Small intestine (tissue), 7 donors: ENCODE measurements around the gene STOX1. TPM values are rescaled to one million over a fixed set of nuclear protein-coding genes. Genes with fewer than 3 reads are reported as not detected.
"Not testable (repeated sequence)": the region's sequence is repeated elsewhere in the genome, so short reads cannot be mapped to it uniquely, and the experiment has no call there.

Experiments used
- DNase-seq, 2 donors: peaks; one replicate each; pipeline versions ENCODE4 v3.0.0 to v3.0.0-alpha.2; 2013
- FAIRE-seq: peaks from 2 replicates; lab custom pipeline; 2012; peaks lifted over from hg19 to GRCh38; lab: Jason Lieb, UNC
- H3K27ac ChIP-seq, 3 donors: one replicate each; pipeline ENCODE4 v1.5.1; 2013; ENCODE audit warnings: low read length in 2 of 3, mild to moderate bottlenecking in 2 of 3, control low read depth in 1 of 3, inconsistent platforms in 1 of 3, low read depth in 1 of 3, moderate library complexity in 1 of 3
- H3K27me3 ChIP-seq, 3 donors: one replicate each; pipeline ENCODE4 v1.6.1; 2013; ENCODE audit warnings: low read length in 3 of 3, inconsistent platforms in 1 of 3; ENCODE audit not compliant: control insufficient read depth in 3 of 3, insufficient read depth in 3 of 3
- H3K36me3 ChIP-seq, 3 donors: one replicate each; pipeline ENCODE4 v1.6.1; 2013; ENCODE audit warnings: low read length in 3 of 3, inconsistent platforms in 1 of 3, low read depth in 1 of 3, mild to moderate bottlenecking in 1 of 3, moderate library complexity in 1 of 3; ENCODE audit not compliant: control insufficient read depth in 3 of 3, insufficient read depth in 2 of 3
- H3K4me1 ChIP-seq, 3 donors: one replicate each; pipeline ENCODE4 v1.6.1; 2013; ENCODE audit warnings: low read length in 2 of 3, inconsistent platforms in 1 of 3, low read depth in 1 of 3, mild to moderate bottlenecking in 1 of 3, moderate library complexity in 1 of 3; ENCODE audit not compliant: control insufficient read depth in 3 of 3, insufficient read depth in 2 of 3
- H3K4me3 ChIP-seq, 3 donors: one replicate each; pipeline ENCODE4 v1.5.1; 2013; ENCODE audit warnings: low read length in 3 of 3, control low read depth in 1 of 3, inconsistent platforms in 1 of 3, low read depth in 1 of 3, mild to moderate bottlenecking in 1 of 3, moderate library complexity in 1 of 3
- H3K9me3 ChIP-seq, 2 donors: one replicate each; pipeline ENCODE4 v1.6.1; 2013; ENCODE audit warnings: low read depth in 1 of 2, low read length in 1 of 2; ENCODE audit not compliant: control insufficient read depth in 2 of 2, insufficient read depth in 1 of 2
- WGBS, 3 donors: extraction: QIAGEN DNeasy Blood & Tissue Kit; methylation state at CpG; one replicate each; pipeline ENCODE4 v1.1.7; 2013; 5-methylcytosine and 5-hydroxymethylcytosine counted together
- polyA plus RNA-seq, 4 donors: library from polyadenylated mRNA; stranded (reverse) in 3 of 4; unstranded in 1 of 4; fragments of 200-250 nt in 3 of 4; fragments of 120-200 nt in 1 of 4; gene quantifications; one replicate each; pipeline versions ENCODE4 v1.2.1 to v1.2.3, GENCODE V29; 2013
- donor health status: healthy with polysubstance abuse.
- donor health status: control.
- donor health status: control.
- donor health status: Bipolar disorder and iron deficiency.
- donor health status: healthy.

The STOX1 gene
- polyA plus RNA-seq, 4 donors = 0.81 to 8.7 (median 2.5) TPM; not detected in 1

DNA sequence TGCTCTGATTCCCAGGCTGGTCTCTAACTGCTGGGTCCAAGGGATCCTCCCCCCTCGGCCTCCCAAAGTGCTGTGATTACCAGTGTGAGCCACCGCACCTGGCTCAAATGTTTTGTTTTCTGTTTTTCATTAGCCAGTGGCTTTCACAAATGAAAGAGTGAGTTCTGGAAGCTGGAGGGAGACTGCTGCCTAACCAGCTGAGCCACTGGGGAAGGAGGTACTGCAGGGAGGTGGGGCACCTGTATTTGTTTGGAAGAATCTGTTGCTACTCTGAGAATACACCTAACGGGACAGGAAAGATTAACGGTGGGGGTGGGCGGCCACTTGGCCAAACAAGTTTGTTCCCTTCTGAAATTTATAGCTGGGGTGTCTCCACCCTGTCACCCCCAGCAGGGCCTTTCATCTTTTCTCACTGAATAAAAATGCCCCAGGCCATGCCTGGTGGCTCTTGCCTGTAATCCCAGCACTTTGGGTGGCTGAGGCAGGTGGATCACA is 4.7 kb downstream of the STOX1 start:
- 54 to 80% (median 74%) methylated on average over 5 of the region's 5 CpGs for WGBS, 3 donors
- H3K27me3 ChIP-seq = no peaks in the 10 kb centered on the region
- no peak overlapping the region for H3K27ac ChIP-seq
- FAIRE-seq (no peak), DNase-seq (no peak)
- H3K9me3 ChIP-seq = no peaks in the 10 kb centered on the region
- no peak overlapping the region for H3K4me3 ChIP-seq
- H3K36me3 ChIP-seq = peaks cover 0 to 4% (median 0%) of the 10 kb centered on the region in 3 donors
- no peaks in the 10 kb centered on the region for H3K4me1 ChIP-seq

- 92 to 95% (median 93%) methylated on average over 4 of the region's 4 CpGs for WGBS, 3 donors
Measured at GRCh38 chr10:68832601-68833000, 5.3 kb downstream of the STOX1 start.

GRCh38 chr10:68837626-68838322 is 10.4 kb downstream of the STOX1 start:
- no peak overlapping the region for H3K4me3 ChIP-seq
- H3K9me3 ChIP-seq = no peaks in the 10 kb centered on the region
- FAIRE-seq (no peak), DNase-seq (no peak)
- no peaks in the 10 kb centered on the region for H3K4me1 ChIP-seq
- no peaks in the 10 kb centered on the region for H3K27me3 ChIP-seq
- whole genome bisulfite sequencing, 3 donors = 88 to 91% (median 89%) methylated on average over 8 of the region's 8 CpGs
- H3K36me3 ChIP-seq = peaks cover 0 to 6% (median 0%) of the 10 kb centered on the region in 3 donors
- H3K27ac ChIP-seq = no peak overlapping the region

More at GRCh38 chr10:68832601-68833000, 5.3 kb downstream of the STOX1 start:
- no peak for DNase-seq
- Histone ChIP-seq H3K27me3 (no peaks in the 10 kb centered on the region), H3K4me3 (no peak overlapping the region), H3K4me1 (no peaks in the 10 kb centered on the region), H3K9me3 (no peaks in the 10 kb centered on the region), H3K36me3 (peaks cover 0 to 4% (median 0%) of the 10 kb centered on the region in 3 donors), H3K27ac (no peak overlapping the region)
- no peak for FAIRE-seq

- not testable (repeated sequence) for H3K9me3 ChIP-seq, DNase-seq, FAIRE-seq, H3K4me1 ChIP-seq, H3K4me3 ChIP-seq, H3K27me3 ChIP-seq, H3K36me3 ChIP-seq, H3K27ac ChIP-seq
- WGBS, 3 donors = 96 to 97% (median 96%) methylated on average over 9 of the region's 9 CpGs
Measured at GRCh38 chr10:68840650-68841049, 13.3 kb downstream of the STOX1 start.

GRCh38 chr10:68848281-68848680 is 20.9 kb downstream of the STOX1 start:
- Histone ChIP-seq H3K27me3 (no peaks in the 10 kb centered on the region), H3K9me3 (peaks cover 0 to 9% of the 10 kb centered on the region in 2 donors), H3K27ac (no peak overlapping the region), H3K4me3 (no peak overlapping the region), H3K4me1 (no peaks in the 10 kb centered on the region), H3K36me3 (peaks cover 0 to 5% (median 0%) of the 10 kb centered on the region in 3 donors)
- no peak for DNase-seq
- 94 to 98% (median 97%) methylated on average over 2 of the region's 2 CpGs for WGBS, 3 donors
- FAIRE-seq = no peak

DNA sequence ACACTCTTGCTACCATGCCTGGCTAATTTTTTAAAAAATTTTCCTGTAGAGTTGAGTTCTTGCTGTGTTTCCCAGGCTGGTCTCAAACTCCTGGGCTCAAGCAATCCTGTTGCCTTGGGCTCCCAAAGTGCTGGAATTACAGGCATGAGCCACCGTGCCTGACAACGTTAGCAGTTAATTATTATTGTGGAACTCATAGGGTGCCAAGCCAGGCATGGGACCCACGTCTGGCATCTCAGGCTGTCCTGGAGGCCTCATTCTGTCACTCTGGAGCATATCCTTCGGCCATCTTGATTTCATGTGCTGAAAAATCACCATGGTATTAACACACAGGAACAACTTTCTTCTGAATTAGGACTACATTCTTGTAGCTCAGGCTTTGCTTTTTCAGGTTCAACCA is 21.5 kb downstream of the STOX1 start:
- FAIRE-seq (no peak), DNase-seq (no peak)
- 72 to 74% (median 73%) methylated on average over 4 of the region's 4 CpGs for WGBS, 3 donors

DNA sequence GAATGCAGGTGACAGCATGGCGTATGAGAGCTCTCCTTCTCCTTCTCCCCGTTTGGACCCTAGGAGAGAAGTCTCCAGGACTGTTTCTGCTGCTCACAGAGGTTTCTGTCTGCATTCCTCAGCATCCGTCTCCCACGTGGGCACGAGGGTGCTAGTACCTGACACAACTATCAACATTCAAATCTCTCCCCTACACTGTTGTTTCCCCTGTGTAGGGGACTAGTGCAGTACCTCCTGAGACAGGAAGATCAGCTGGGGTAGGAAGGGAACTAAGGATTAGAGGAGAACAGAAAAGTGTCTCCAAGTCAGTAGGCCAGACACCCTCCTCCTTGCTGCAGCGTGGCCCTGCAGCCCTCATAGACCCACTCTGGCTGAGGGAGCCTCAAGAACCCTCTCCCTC is 29.0 kb downstream of the STOX1 start:
- DNase-seq (no peak), FAIRE-seq (no peak)
- Histone ChIP-seq H3K4me1 (no peaks in the 10 kb centered on the region), H3K36me3 (peaks cover 0 to 3% (median 0%) of the 10 kb centered on the region in 3 donors), H3K27ac (no peak overlapping the region), H3K27me3 (no peaks in the 10 kb centered on the region), H3K9me3 (peaks cover 0 to 28% of the 10 kb centered on the region in 2 donors), H3K4me3 (no peak overlapping the region)
- 70 to 80% (median 72%) methylated on average over 6 of the region's 6 CpGs for WGBS, 3 donors

More for the DNA sequence above, 21.5 kb downstream of the STOX1 start:
- Histone ChIP-seq H3K36me3 (peaks cover 0 to 5% (median 0%) of the 10 kb centered on the region in 3 donors), H3K9me3 (peaks cover 0 to 9% of the 10 kb centered on the region in 2 donors), H3K4me3 (no peak overlapping the region), H3K4me1 (no peaks in the 10 kb centered on the region), H3K27me3 (no peaks in the 10 kb centered on the region), H3K27ac (no peak overlapping the region)

DNA sequence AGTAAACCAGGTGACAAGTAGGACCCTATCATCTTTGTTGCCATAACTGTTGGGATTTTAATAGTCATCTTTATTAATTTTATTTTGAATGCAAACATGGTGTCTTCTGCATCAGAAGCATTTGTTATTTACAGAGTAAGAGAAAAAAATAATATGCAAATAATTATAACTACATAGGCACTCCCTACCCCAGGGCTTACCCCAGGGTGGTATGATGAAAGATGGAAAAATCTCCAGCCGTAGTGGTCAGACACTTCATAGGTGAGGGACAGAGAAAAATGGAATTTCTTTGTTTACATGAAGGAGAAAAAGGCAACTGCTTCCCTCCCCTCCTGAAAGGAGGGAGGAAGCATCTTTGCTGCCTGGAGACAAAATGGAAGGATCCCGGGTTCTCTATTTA is 29.7 kb downstream of the STOX1 start:
- DNase-seq (no peak), FAIRE-seq (no peak)
- Histone ChIP-seq H3K36me3 (peaks cover 0 to 3% (median 0%) of the 10 kb centered on the region in 3 donors), H3K4me1 (no peaks in the 10 kb centered on the region), H3K27ac (no peak overlapping the region), H3K4me3 (no peak overlapping the region), H3K9me3 (peaks cover 0 to 26% of the 10 kb centered on the region in 2 donors), H3K27me3 (no peaks in the 10 kb centered on the region)
- 74 to 85% (median 83%) methylated on average over 2 of the region's 2 CpGs for WGBS, 3 donors
